ENCODE measurements around the gene PARP8.

DNA sequence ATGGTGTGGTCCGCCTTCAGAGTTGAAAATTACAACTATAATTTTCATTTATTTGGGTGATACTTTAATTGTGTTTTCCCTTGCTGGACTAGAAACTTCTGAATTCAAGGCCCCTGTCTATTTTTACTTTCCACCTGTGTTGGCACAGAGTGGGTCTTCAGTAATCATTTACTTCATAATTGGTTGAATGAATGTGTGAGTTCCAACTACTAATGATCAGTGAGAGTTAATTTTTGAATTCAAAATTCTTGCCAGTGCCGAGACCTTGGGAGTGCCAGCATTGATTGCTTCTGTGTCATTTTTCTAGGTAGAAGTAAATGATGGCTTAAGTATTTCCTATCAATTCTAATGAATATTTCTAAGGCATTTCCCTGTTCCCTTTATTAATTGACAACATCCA lies 61.4 kb downstream of the PARP8 start:
- TF ChIP-seq CTCF (IDR thresholded peaks at IDR 0.05), result no peak
- TF ChIP-seq POLR2A (IDR thresholded peaks at IDR 0.05), result no peak

Measured in Peyer's patch (tissue), 4 donors.